Measurements from ENCODE around the gene FAXDC2.

The FAXDC2 gene

DNA sequence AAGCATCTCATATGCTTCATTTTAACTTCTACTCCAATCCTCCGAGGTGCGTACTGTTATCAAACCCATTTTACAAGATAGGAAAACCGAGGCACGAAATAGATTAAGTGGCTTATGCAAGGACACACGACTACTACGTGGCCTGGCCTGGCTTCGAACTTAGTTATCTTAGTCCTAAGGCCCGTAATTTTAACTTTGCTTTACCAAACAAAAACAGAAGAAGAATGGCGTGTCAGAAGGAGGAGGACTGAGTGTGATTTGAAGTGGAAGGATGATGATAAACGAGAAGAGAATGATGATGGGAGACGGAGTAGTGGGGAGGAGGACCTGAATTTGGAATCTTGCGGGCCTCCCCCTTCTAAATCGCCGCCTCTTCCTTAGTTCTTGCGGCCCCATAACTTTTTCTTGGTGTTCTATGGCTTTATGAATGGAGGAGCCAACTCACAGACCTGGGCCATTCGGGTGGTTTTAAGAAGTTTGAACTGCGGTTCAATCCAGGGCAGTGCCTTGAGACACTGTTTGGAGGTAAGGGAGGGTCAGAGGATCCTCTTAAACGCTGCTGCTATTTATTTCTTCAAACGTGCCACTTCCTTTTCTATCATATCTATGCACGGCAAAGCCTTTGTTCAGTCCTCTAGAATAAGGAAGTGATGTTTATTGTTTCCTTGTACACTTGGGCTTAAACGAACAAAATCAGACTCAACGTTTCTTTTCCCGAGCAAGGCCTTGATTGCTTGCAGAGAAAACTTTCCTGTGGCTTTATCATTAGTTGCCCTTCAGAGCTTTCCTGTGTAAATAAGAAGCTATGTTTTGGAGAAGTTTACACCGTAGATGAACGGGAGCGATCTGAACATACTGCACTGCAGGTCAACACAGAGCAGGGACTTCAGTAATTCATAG, 8.8 kb upstream of the FAXDC2 start:
- peak overlapping the region; percentile 92 for H3K4me3 ChIP-seq (ENCODE audit: low read depth, low read length)
- TF ChIP-seq, protein P1, sequence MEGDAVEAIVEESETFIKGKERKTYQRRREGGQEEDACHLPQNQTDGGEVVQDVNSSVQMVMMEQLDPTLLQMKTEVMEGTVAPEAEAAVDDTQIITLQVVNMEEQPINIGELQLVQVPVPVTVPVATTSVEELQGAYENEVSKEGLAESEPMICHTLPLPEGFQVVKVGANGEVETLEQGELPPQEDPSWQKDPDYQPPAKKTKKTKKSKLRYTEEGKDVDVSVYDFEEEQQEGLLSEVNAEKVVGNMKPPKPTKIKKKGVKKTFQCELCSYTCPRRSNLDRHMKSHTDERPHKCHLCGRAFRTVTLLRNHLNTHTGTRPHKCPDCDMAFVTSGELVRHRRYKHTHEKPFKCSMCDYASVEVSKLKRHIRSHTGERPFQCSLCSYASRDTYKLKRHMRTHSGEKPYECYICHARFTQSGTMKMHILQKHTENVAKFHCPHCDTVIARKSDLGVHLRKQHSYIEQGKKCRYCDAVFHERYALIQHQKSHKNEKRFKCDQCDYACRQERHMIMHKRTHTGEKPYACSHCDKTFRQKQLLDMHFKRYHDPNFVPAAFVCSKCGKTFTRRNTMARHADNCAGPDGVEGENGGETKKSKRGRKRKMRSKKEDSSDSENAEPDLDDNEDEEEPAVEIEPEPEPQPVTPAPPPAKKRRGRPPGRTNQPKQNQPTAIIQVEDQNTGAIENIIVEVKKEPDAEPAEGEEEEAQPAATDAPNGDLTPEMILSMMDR (IDR thresholded peaks at IDR 0.05), result no peak
- H2AFZ ChIP-seq, result peak overlapping the region; percentile 83
- peaks cover 31% of the 10 kb centered on the region for H3K79me2 ChIP-seq
- peaks cover 10% of the 10 kb centered on the region for H3K4me1 ChIP-seq
- H3K9ac ChIP-seq, result peak overlapping the region; percentile 40
- peak overlapping the region; percentile 78 for H3K4me2 ChIP-seq (ENCODE audit: low read length)
- peak overlapping the region; percentile 94 for H3K27ac ChIP-seq
- H3K27me3 ChIP-seq (ENCODE audit: control insufficient read depth, insufficient read depth, low read length), result no peaks in the 10 kb centered on the region
- H3K36me3 ChIP-seq (ENCODE audit: control insufficient read depth, insufficient read depth, low read length), result no peaks in the 10 kb centered on the region
- no peaks in the 10 kb centered on the region for H3K9me3 ChIP-seq (ENCODE audit: control insufficient read depth, low read length)

DNA sequence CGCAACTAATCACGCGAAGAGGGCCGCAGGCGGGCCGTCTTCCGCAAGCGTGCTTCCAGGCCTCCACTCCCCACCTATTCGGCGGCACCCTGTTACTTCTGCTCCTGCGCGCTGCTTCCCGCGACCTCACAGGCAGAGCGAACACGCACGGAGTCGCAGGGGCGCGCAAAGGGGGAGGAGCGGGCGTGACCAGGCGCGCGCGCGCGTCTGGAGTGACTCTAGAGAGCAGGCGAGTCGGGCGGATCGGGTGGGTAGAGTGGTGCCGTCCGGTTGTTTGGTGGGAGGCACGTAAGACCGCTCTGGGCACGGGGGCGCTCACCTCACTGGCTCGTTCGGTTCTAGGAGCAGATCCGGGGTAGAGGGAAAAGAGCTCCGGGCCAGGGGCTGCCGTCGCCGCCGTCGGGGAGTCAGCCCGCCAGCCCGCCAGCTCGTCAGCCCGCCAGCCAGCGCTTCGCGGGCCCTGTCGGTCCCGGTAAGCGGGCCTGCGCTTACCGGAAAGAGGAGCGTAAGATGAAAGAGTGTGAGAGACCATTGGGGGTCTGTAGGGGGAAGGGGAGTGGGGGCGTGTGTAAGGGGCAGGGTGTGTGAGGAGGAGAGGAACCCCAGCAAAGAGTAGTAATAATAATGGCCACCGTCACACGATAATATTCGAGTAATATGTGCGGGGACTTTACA, 8.0 kb upstream of the FAXDC2 start, which contains the start of gene CNOT8:
CNOT8 (plus strand) TSS at position 331 of the 675 bp plus-strand sequence. CDS start 4,652 bp downstream, outside the sequence.
- Histone ChIP-seq H3K9ac (peak within 1 kb of the TSS; percentile 40), H3K79me2 (peaks cover 26% of the 10 kb centered on the region), H3K9me3 (ENCODE audit: control insufficient read depth, low read length) (no peaks in the 10 kb centered on the region), H2AFZ (peak within 1 kb of the TSS; percentile 83), H3K27ac (peak within 1 kb of the TSS; percentile 94), H3K36me3 (ENCODE audit: control insufficient read depth, insufficient read depth, low read length) (no peaks in the 10 kb centered on the region), H3K27me3 (ENCODE audit: control insufficient read depth, insufficient read depth, low read length) (no peaks in the 10 kb centered on the region), H3K4me2 (ENCODE audit: low read length) (peak within 1 kb of the TSS; percentile 78), H3K4me1 (peaks cover 10% of the 10 kb centered on the region), H3K4me3 (ENCODE audit: low read depth, low read length) (peak within 1 kb of the TSS; percentile 92)
- TF ChIP-seq, protein P1 (IDR thresholded peaks at IDR 0.05), result no peak

DNA sequence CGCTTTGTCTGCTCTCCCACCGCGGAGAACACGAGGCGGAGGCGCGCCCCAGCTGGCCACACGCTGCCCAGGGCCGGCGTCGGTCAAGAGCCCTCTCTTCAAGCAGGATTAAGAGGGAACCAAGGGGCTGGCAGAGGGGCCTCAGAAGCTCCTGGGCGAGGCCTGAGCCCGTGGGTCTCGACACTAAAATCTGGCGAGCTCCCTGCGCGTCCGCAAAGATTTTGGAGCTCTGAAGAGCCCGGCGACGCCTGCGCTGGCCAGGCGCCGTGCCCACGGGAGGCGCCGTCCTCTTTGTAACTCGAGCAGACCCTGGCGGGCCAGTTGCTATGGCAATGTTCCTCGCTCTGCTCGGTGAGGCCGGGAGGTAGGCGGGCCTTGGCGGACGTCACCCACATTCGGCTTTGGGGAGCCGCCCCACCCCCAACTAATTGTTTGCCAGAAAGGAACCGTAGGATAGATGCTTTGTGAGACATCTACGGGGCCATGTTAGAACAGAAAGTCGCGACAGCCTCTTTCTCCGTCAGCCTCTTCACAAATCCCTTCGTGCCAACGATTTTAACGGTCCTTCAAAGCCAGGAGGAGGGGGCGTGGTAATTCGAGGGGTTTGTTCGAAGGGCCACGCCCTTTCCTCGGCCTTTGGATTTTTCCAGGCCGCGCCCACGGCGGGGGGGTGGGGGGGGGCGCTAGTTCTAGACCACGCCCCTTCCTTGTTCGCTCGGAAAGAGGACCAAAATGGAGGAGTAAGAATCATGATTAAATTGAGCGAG, 7.3 kb upstream of the FAXDC2 start:
- no peaks in the 10 kb centered on the region for H3K9me3 ChIP-seq (ENCODE audit: control insufficient read depth, low read length)
- H3K36me3 ChIP-seq (ENCODE audit: control insufficient read depth, insufficient read depth, low read length), result no peaks in the 10 kb centered on the region
- H3K79me2 ChIP-seq, result peaks cover 25% of the 10 kb centered on the region
- H3K4me2 ChIP-seq (ENCODE audit: low read length), result peak overlapping the region; percentile 78
- peak overlapping the region; percentile 40 for H3K9ac ChIP-seq
- H3K4me3 ChIP-seq (ENCODE audit: low read depth, low read length), result peak overlapping the region; percentile 92
- H3K27me3 ChIP-seq (ENCODE audit: control insufficient read depth, insufficient read depth, low read length), result no peaks in the 10 kb centered on the region
- TF ChIP-seq, protein P1 (IDR thresholded peaks at IDR 0.05), result peak; percentile 39
- peak overlapping the region; percentile 94 for H3K27ac ChIP-seq
- H2AFZ ChIP-seq, result peak overlapping the region; percentile 83
- H3K4me1 ChIP-seq, result peaks cover 10% of the 10 kb centered on the region

DNA sequence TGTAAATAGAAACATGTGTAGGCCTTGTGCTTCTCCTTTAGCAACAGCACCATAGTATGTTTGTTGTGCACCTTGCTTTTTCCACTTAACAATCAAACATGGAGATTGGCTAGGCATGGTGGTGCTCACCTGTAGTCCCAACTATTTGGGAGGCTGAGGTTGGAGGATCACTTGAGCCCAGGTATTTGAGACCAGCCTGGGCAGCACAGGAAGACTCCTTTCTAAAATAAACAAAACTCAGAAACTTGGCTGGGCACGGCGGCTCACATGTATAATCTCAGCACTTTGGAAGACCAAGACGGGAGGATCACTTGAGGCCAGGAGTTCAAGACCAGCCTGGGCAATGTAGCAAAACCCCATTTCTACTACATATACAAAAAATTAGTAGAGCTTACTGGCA, 948 bp upstream of the FAXDC2 start:
- Histone ChIP-seq H3K27ac (peak overlapping the region; percentile 87), H3K79me2 (peaks cover 26% of the 10 kb centered on the region), H3K36me3 (ENCODE audit: control insufficient read depth, insufficient read depth, low read length) (no peaks in the 10 kb centered on the region), H3K9ac (no peak overlapping the region), H2AFZ (peak overlapping the region; percentile 68), H3K4me1 (peaks cover 28% of the 10 kb centered on the region), H3K4me3 (ENCODE audit: low read depth, low read length) (no peak overlapping the region), H3K9me3 (ENCODE audit: control insufficient read depth, low read length) (no peaks in the 10 kb centered on the region), H3K27me3 (ENCODE audit: control insufficient read depth, insufficient read depth, low read length) (no peaks in the 10 kb centered on the region), H3K4me2 (ENCODE audit: low read length) (peak overlapping the region; percentile 83)
- TF ChIP-seq, protein P1 (IDR thresholded peaks at IDR 0.05), result no peak

All from parathyroid adenoma (tissue), 2 donors.